T47D (cell line): ENCODE measurements around the gene PRXL2B.
"Not testable (repeated sequence)": the region's sequence is repeated elsewhere in the genome, so short reads cannot be mapped to it uniquely, and the experiment has no call there.

Source experiments
- DNase-seq, 2 experiments: peaks; one replicate each; pipeline versions ENCODE4 v3.0.0 to v3.0.0-alpha.2; 2011 to 2012; ENCODE audit warnings: low read depth in 1 of 2, low spot score in 1 of 2
- JUND ChIP-seq: IDR thresholded peaks from 2 replicates; pipeline ENCODE4 v1.6.1; 2012; ENCODE audit warnings: low read depth
- in situ Hi-C: cut with HindIII; loops from 2 replicates; pipeline ENCODE4 v1.10.0; 2016; ENCODE audit warnings: low sequenced_read_pairs, low pct_unique_long_range_greater_than_20kb

PRXL2B gene

GRCh38 chr1:2617971-2618470 lies 31.4 kb downstream of the PRXL2B start:
- in situ Hi-C loops = no loop called here
- DNase-seq = no peak
- no peak for TF ChIP-seq JUND

- in situ Hi-C loops = no loop called here
- TF ChIP-seq JUND = no peak
These were observed 37.2 kb downstream of the PRXL2B start for GRCh38 chr1:2623571-2624337.

GRCh38 chr1:2624735-2625300 lies 38.2 kb downstream of the PRXL2B start:
- in situ Hi-C loops = no loop called here
- TF ChIP-seq JUND = no peak
- no peak for DNase-seq

More at GRCh38 chr1:2623571-2624337, 37.2 kb downstream of the PRXL2B start:
- no peak for DNase-seq

GRCh38 chr1:2625311-2625710 lies 38.7 kb downstream of the PRXL2B start:
- TF ChIP-seq JUND = no peak
- no peak for DNase-seq
- in situ Hi-C loops = no loop called here

GRCh38 chr1:2625748-2626147 lies 39.2 kb downstream of the PRXL2B start:
- DNase-seq, in situ Hi-C loops: not testable (repeated sequence)

GRCh38 chr1:2627746-2628145 lies 41.2 kb downstream of the PRXL2B start:
- in situ Hi-C loops = no loop called here
- DNase-seq = no peak
- TF ChIP-seq JUND = no peak

GRCh38 chr1:2628191-2628932 lies 41.8 kb downstream of the PRXL2B start:
- in situ Hi-C loops = no loop called here
- no peak for TF ChIP-seq JUND
- DNase-seq = no peak

- in situ Hi-C loops = no loop called here
- DNase-seq = no peak
- no peak for TF ChIP-seq JUND
These were observed 42.5 kb downstream of the PRXL2B start for GRCh38 chr1:2628933-2629626.

GRCh38 chr1:2629627-2630497 lies 43.3 kb downstream of the PRXL2B start:
- no peak for TF ChIP-seq JUND

GRCh38 chr1:2630498-2631135 lies 44.0 kb downstream of the PRXL2B start:
- no peak for TF ChIP-seq JUND
- in situ Hi-C loops = no loop called here
- no peak for DNase-seq

More at GRCh38 chr1:2629627-2630497, 43.3 kb downstream of the PRXL2B start:
- in situ Hi-C loops = no loop called here
- DNase-seq = no peak
